KMS-11 (cell line): ENCODE data around the gene PPP1R13B.

Experiments
- H2AFZ ChIP-seq: fragments of 200-600 bp; sonication (generic); 2 replicates; pipeline ENCODE4 v1.6.1; 2016; ENCODE audit warnings: antibody characterized with exemption, mixed run types, low read depth
- H3K27ac ChIP-seq: fragments of 200-600 bp; sonication (generic); 2 replicates; pipeline ENCODE4 v1.6.1; 2016; ENCODE audit warnings: mild to moderate bottlenecking, mixed run types
- H3K27me3 ChIP-seq: fragments of 200-600 bp; sonication (generic); 2 replicates; pipeline ENCODE4 v1.6.1; 2017; ENCODE audit warnings: mild to moderate bottlenecking, low read depth, mixed run types, moderate library complexity; ENCODE audit not compliant: insufficient read depth
- H3K36me3 ChIP-seq: fragments of 200-600 bp; sonication (generic); 2 replicates; pipeline ENCODE4 v1.6.1; 2017; ENCODE audit warnings: mild to moderate bottlenecking, mixed run types; ENCODE audit not compliant: insufficient read depth
- H3K4me1 ChIP-seq: fragments of 200-600 bp; sonication (generic); 2 replicates; pipeline ENCODE4 v1.6.1; 2016; ENCODE audit warnings: mild to moderate bottlenecking, low read depth, mixed run types; ENCODE audit not compliant: poor library complexity, severe bottlenecking
- H3K4me2 ChIP-seq: fragments of 200-600 bp; sonication (generic); 2 replicates; pipeline ENCODE4 v1.7.0; 2016; ENCODE audit warnings: mild to moderate bottlenecking, mixed run types
- H3K4me3 ChIP-seq: fragments of 200-600 bp; sonication (generic); IDR thresholded peaks from 2 replicates; pipeline ENCODE4 v1.6.1; 2017; ENCODE audit warnings: low read depth, low read length, mixed read lengths; ENCODE audit not compliant: insufficient read depth
- H3K79me2 ChIP-seq: fragments of 200-600 bp; sonication (generic); 2 replicates; pipeline ENCODE4 v1.6.1; 2016; ENCODE audit warnings: low read depth, mixed run types; ENCODE audit not compliant: insufficient read depth
- H3K9ac ChIP-seq: fragments of 200-600 bp; sonication (generic); 2 replicates; pipeline ENCODE4 v1.6.1; 2016; ENCODE audit warnings: mild to moderate bottlenecking, mixed run types
- H4K20me1 ChIP-seq: fragments of 200-600 bp; sonication (generic); 2 replicates; pipeline ENCODE4 v1.6.1; 2016; ENCODE audit warnings: mild to moderate bottlenecking, mixed run types; ENCODE audit not compliant: insufficient read depth
- CTCF ChIP-seq: fragments of 200-600 bp; sonication (generic); conservative IDR thresholded peaks from 2 replicates; pipeline ENCODE4 v1.6.1; 2017; ENCODE audit warnings: low read depth, mild to moderate bottlenecking, antibody characterized with exemption, low read length, moderate library complexity, mixed read lengths

PPP1R13B gene

GRCh38 chr14:103706551-103707328 is 140.6 kb downstream of the PPP1R13B start:
- H3K4me2 ChIP-seq: no peak overlapping the region
- no peak overlapping the region for H3K9ac ChIP-seq
- H3K27me3 ChIP-seq: no peaks in the 10 kb centered on the region
- H3K79me2 ChIP-seq: no peaks in the 10 kb centered on the region
- H3K36me3 ChIP-seq: no peaks in the 10 kb centered on the region
- no peak overlapping the region for H3K4me3 ChIP-seq
- no peak for TF ChIP-seq CTCF
- H4K20me1 ChIP-seq: no peaks in the 10 kb centered on the region
- no peak overlapping the region for H2AFZ ChIP-seq
- H3K4me1 ChIP-seq: no peaks in the 10 kb centered on the region
- H3K27ac ChIP-seq: no peak overlapping the region

- Histone ChIP-seq H3K36me3 (no peaks in the 10 kb centered on the region), H2AFZ (no peak overlapping the region), H4K20me1 (no peaks in the 10 kb centered on the region), H3K4me2 (no peak overlapping the region), H3K9ac (no peak overlapping the region), H3K27me3 (no peaks in the 10 kb centered on the region), H3K4me3 (no peak overlapping the region), H3K27ac (no peak overlapping the region), H3K79me2 (no peaks in the 10 kb centered on the region), H3K4me1 (no peaks in the 10 kb centered on the region)
- TF ChIP-seq CTCF: no peak
These were observed 141.7 kb downstream of the PPP1R13B start for GRCh38 chr14:103705504-103706284.

GRCh38 chr14:103705118-103705503 is 142.3 kb downstream of the PPP1R13B start:
- Histone ChIP-seq H3K79me2 (no peaks in the 10 kb centered on the region), H3K4me1 (no peaks in the 10 kb centered on the region), H2AFZ (no peak overlapping the region), H3K27ac (no peak overlapping the region), H3K36me3 (no peaks in the 10 kb centered on the region), H3K27me3 (no peaks in the 10 kb centered on the region), H3K4me2 (no peak overlapping the region), H4K20me1 (no peaks in the 10 kb centered on the region), H3K4me3 (no peak overlapping the region), H3K9ac (no peak overlapping the region)
- TF ChIP-seq CTCF: no peak

- H3K9ac ChIP-seq: no peak overlapping the region
- no peak overlapping the region for H3K4me3 ChIP-seq
- no peaks in the 10 kb centered on the region for H3K36me3 ChIP-seq
- no peaks in the 10 kb centered on the region for H4K20me1 ChIP-seq
- H3K79me2 ChIP-seq: no peaks in the 10 kb centered on the region
- no peaks in the 10 kb centered on the region for H3K27me3 ChIP-seq
- TF ChIP-seq CTCF: no peak
- H3K27ac ChIP-seq: no peak overlapping the region
- H2AFZ ChIP-seq: no peak overlapping the region
- H3K4me2 ChIP-seq: no peak overlapping the region
- no peaks in the 10 kb centered on the region for H3K4me1 ChIP-seq
These were observed 142.7 kb downstream of the PPP1R13B start for GRCh38 chr14:103704708-103705107.
